ENCODE measurements around the gene ANKS1A.

DNA sequence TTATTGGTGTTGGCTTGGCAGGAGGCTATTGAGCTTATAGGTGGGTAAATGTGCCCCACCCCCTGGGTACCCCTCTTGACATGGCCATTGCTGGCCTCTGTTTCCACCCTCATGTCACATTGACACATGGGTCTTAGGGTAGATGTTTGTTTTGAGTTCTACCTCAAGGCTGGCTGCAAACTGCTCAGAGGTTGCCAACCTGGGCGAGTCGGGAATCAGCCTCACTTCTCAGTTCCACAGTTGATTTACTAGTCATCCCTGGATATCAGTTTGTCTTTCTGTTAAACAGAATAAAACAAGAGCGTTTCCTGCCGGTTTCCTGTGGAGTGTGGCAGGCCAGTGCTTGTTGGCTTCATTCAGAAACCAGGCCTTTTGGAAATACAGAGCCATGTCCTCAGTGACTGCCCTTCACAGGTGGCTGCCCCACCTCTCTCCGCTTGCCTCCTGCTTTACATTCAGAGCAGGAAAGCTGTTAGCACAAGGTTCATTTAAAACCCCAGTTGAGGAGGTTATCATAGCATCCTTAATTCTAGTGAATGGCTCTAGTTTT is 146.5 kb downstream of the ANKS1A start:
- TF ChIP-seq, protein P1, sequence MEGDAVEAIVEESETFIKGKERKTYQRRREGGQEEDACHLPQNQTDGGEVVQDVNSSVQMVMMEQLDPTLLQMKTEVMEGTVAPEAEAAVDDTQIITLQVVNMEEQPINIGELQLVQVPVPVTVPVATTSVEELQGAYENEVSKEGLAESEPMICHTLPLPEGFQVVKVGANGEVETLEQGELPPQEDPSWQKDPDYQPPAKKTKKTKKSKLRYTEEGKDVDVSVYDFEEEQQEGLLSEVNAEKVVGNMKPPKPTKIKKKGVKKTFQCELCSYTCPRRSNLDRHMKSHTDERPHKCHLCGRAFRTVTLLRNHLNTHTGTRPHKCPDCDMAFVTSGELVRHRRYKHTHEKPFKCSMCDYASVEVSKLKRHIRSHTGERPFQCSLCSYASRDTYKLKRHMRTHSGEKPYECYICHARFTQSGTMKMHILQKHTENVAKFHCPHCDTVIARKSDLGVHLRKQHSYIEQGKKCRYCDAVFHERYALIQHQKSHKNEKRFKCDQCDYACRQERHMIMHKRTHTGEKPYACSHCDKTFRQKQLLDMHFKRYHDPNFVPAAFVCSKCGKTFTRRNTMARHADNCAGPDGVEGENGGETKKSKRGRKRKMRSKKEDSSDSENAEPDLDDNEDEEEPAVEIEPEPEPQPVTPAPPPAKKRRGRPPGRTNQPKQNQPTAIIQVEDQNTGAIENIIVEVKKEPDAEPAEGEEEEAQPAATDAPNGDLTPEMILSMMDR (conservative IDR thresholded peaks at IDR 0.05 in 1 of 2, IDR thresholded peaks at IDR 0.05 in 1 of 2; ENCODE audit: extremely low read depth in 1 of 2, insufficient read depth in 1 of 2, low read depth in 1 of 2, low read length in 2 of 2): no peak
- TF ChIP-seq EZH2 (IDR thresholded peaks at IDR 0.05; ENCODE audit: borderline replicate concordance, low read length): no peak

Measured in mammary epithelial cell (primary cell).